Activated CD4-positive, alpha-beta memory T cell treated with anti-CD3 and anti-CD28 coated beads, Interleukin-2, amount 10 ng/mL, durations not matched to agents 7 days and 5 days (primary cell): ENCODE measurements around the gene PER3. TPM values are rescaled to one million over a fixed set of nuclear protein-coding genes. Genes with fewer than 3 reads are reported as not detected.

Source experiments
- CTCF ChIA-PET: fragments of 350-600 bp; sonication (Branson Sonifier 250); formaldehyde crosslinking; loops from one replicate; lab custom pipeline; 2021; ENCODE audit warnings: antibody characterized with exemption, inconsistent platforms; lab: Charles Lee
- POLR2A ChIA-PET: fragments of 350-600 bp; sonication (Branson Sonifier 250); formaldehyde crosslinking; loops from one replicate; lab custom pipeline; 2021; ENCODE audit warnings: antibody characterized with exemption; lab: Charles Lee
- DNase-seq: peaks from one replicate; pipeline ENCODE4 v3.0.0-alpha.2; 2020
- H3K27ac Mint-ChIP-seq: one replicate; pipeline ENCODE4 v1.8.0; 2021; ENCODE audit warnings: mild to moderate bottlenecking, mixed read lengths
- H3K27me3 Mint-ChIP-seq: one replicate; pipeline ENCODE4 v1.8.0; 2021; ENCODE audit warnings: mixed read lengths
- H3K36me3 Mint-ChIP-seq: one replicate; pipeline ENCODE4 v1.8.0; 2021; ENCODE audit warnings: low read depth, mixed read lengths
- H3K4me1 Mint-ChIP-seq: one replicate; pipeline ENCODE4 v1.8.0; 2021; ENCODE audit warnings: mixed read lengths
- H3K4me3 Mint-ChIP-seq: one replicate; pipeline ENCODE4 v1.8.0; 2021; ENCODE audit warnings: mild to moderate bottlenecking, mixed read lengths
- H3K9me3 Mint-ChIP-seq: one replicate; pipeline ENCODE4 v1.8.0; 2021; ENCODE audit warnings: mixed read lengths
- total RNA-seq, 2 experiments: library from RNA; stranded (reverse); gene quantifications; one replicate each; pipeline ENCODE4 v1.2.3, GENCODE V29; 2021

The PER3 gene
- total RNA-seq, 2 experiments from 2014 or later = 2.2 to 2.4 TPM

GRCh38 chr1:7850786-7851185 lies 66.7 kb downstream of the PER3 start:
- DNase-seq = no peak
- H3K27me3 Mint-ChIP-seq = peaks cover 9% of the 10 kb centered on the region
- ChIA-PET POLR2A (no interaction called here), CTCF (no interaction called here)
- no peaks in the 10 kb centered on the region for H3K9me3 Mint-ChIP-seq
- H3K36me3 Mint-ChIP-seq = no peaks in the 10 kb centered on the region
- no peak overlapping the region for H3K4me3 Mint-ChIP-seq
- H3K27ac Mint-ChIP-seq = no peak overlapping the region
- H3K4me1 Mint-ChIP-seq = no peaks in the 10 kb centered on the region

DNA sequence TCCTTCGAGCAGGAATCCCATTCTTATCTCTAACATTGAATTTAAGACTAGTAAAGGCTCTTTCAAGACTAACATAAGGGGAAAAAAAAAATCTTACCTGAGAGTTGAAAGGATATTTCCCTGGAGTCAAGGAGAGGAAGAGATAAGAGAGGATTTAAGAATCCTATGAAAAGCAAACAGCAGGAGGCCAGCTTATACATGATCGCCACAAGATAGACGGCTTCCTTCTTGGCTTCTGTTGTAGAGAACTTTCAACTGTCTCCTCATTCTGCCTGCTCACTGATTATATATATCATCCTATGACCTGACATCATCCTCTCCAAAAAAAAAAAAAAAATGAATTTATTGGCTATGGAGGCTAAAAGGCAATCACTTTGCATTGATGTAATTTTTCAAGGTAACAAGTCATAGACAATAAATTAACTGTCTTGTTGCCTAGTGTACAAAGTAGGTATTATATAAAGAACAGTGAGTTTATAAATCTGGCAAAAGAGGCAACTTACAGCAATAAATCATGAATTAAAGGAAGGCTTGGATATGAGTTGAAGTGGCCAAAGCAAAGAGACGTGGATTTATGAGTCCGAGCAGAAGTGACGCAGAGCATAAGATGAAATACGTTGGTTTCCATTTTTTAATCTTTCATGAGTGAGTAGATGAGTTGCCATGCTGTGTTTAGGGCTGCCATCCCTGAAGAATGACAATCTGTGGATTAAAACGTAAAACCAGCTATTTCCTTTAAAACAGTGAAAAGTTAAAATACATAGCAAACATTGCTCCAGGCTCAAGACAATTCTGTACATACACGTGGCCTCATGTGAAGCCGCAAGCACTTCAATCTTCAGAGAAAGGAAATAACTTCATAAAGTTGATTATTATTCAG lies 69.0 kb downstream of the PER3 start, which contains the start of gene UTS2:
Gene UTS2, minus strand, starts transcription at position 262 of the 880 bp plus-strand sequence. Its CDS starts 62 bp downstream, at position 200.
- no peak within 1 kb of the TSS for H3K27ac Mint-ChIP-seq
- POLR2A ChIA-PET = no interaction called here
- no peaks in the 10 kb centered on the region for H3K36me3 Mint-ChIP-seq
- H3K9me3 Mint-ChIP-seq = no peaks in the 10 kb centered on the region
- H3K4me3 Mint-ChIP-seq = no peak within 1 kb of the TSS
- no peak for DNase-seq
- CTCF ChIA-PET = no interaction called here
- H3K4me1 Mint-ChIP-seq = peaks cover 3% of the 10 kb centered on the region
- peaks cover 9% of the 10 kb centered on the region for H3K27me3 Mint-ChIP-seq

GRCh38 chr1:7853684-7854026 lies 69.6 kb downstream of the PER3 start:
- Mint-ChIP-seq H3K4me1 (peaks cover 3% of the 10 kb centered on the region), H3K27ac (no peak overlapping the region), H3K9me3 (no peaks in the 10 kb centered on the region), H3K4me3 (no peak overlapping the region), H3K27me3 (peaks cover 9% of the 10 kb centered on the region), H3K36me3 (no peaks in the 10 kb centered on the region)
- DNase-seq = no peak
- ChIA-PET CTCF (no interaction called here), POLR2A (no interaction called here)

DNA sequence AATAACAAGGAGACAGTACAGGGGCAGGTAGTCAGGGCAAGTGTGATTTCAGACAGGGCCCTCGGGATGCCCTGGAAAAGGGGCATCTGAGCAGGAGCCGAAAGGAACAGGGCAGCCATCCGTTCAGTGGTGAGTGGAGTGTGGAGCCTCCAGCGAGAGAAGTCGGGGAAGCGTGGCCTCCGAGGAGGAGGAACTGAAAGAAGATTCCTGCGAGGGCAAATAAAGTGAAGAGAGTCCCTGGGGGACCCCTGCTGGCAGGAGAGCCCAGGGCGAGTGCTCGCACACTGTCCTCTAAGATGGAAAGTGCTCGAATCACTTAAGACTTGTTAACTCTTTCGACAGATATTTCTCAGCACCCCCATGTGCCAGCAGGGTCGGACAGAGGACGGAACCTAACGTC lies 72.3 kb downstream of the PER3 start:
- POLR2A ChIA-PET = no interaction called here
- Mint-ChIP-seq H3K4me1 (peaks cover 3% of the 10 kb centered on the region), H3K9me3 (no peaks in the 10 kb centered on the region), H3K27me3 (peaks cover 3% of the 10 kb centered on the region), H3K4me3 (no peak overlapping the region), H3K27ac (no peak overlapping the region), H3K36me3 (no peaks in the 10 kb centered on the region)
- DNase-seq = no peak
- CTCF ChIA-PET = no interaction called here

DNA sequence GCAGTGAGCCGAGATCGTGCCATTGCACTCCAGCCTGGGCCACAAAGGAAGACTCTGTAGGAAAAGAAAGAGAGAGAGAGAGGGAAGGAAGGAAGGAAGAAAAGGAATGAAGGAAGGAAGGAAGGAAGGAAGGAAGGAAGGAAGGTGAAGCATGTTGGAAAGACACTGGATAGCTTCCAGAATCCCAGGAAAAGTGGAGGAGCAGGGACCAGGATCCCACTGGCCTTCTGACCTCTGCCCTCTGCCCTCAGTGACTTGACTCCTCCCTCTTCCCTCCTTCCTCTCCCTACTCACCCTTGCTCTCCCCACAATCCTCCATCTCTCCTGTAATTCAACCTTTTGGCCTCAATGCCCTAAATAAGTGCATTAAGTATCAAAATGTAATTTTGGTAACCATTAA lies 72.9 kb downstream of the PER3 start:
- POLR2A ChIA-PET = no interaction called here
- Mint-ChIP-seq H3K27me3 (peaks cover 1% of the 10 kb centered on the region), H3K4me1 (peaks cover 3% of the 10 kb centered on the region), H3K27ac (no peak overlapping the region), H3K4me3 (no peak overlapping the region), H3K36me3 (no peaks in the 10 kb centered on the region), H3K9me3 (no peaks in the 10 kb centered on the region)
- CTCF ChIA-PET = no interaction called here
- DNase-seq = no peak

GRCh38 chr1:7857985-7858384 lies 73.9 kb downstream of the PER3 start:
- peaks cover 3% of the 10 kb centered on the region for H3K4me1 Mint-ChIP-seq
- H3K9me3 Mint-ChIP-seq = no peaks in the 10 kb centered on the region
- no peak overlapping the region for H3K27ac Mint-ChIP-seq
- POLR2A ChIA-PET = no interaction called here
- DNase-seq = no peak
- H3K4me3 Mint-ChIP-seq = no peak overlapping the region
- CTCF ChIA-PET = interaction anchor here (1.1 kb wide), 1 partner anchor 50 kb away, joined by 4 read pairs; no protein-coding TSS in a partner anchor
- H3K36me3 Mint-ChIP-seq = no peaks in the 10 kb centered on the region
- peaks cover 1% of the 10 kb centered on the region for H3K27me3 Mint-ChIP-seq

GRCh38 chr1:7859406-7859805 lies 75.3 kb downstream of the PER3 start:
- DNase-seq = no peak
- no peak overlapping the region for H3K4me3 Mint-ChIP-seq
- no peak overlapping the region for H3K27ac Mint-ChIP-seq
- CTCF ChIA-PET = interaction anchor here (1.1 kb wide), 1 partner anchor 51 kb away, joined by 4 read pairs; no protein-coding TSS in a partner anchor
- POLR2A ChIA-PET = no interaction called here
- peaks cover 3% of the 10 kb centered on the region for H3K4me1 Mint-ChIP-seq
- H3K9me3 Mint-ChIP-seq = no peaks in the 10 kb centered on the region
- no peaks in the 10 kb centered on the region for H3K36me3 Mint-ChIP-seq
- H3K27me3 Mint-ChIP-seq = peaks cover 1% of the 10 kb centered on the region

- no peak overlapping the region for H3K4me3 Mint-ChIP-seq
- H3K4me1 Mint-ChIP-seq = peaks cover 3% of the 10 kb centered on the region
- DNase-seq = no peak
- H3K27me3 Mint-ChIP-seq = no peaks in the 10 kb centered on the region
- ChIA-PET CTCF (no interaction called here), POLR2A (no interaction called here)
- H3K36me3 Mint-ChIP-seq = no peaks in the 10 kb centered on the region
- no peak overlapping the region for H3K27ac Mint-ChIP-seq
- H3K9me3 Mint-ChIP-seq = no peaks in the 10 kb centered on the region
Measured at GRCh38 chr1:7860130-7860529, 76.0 kb downstream of the PER3 start.

DNA sequence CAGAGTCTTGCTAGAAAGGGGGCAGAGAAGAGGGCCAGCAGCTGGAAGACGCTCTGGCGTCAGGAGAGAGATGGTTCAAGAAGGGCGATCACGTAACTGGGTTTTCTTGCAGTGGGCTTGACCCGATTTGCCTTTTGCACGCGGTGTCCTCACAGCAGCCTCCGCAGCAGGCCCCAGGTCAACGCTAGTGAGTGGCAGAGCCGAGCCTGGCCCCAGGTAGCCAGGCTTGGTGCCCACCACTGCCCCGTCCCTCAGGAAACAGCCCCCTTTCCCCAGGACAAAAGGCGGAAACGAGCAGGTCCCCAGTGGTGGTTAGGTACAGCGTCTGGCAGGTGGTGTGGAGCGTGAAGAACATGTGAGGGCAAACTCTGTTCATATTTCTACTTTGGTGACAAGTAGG lies 77.4 kb downstream of the PER3 start:
- H3K27me3 Mint-ChIP-seq = no peaks in the 10 kb centered on the region
- H3K9me3 Mint-ChIP-seq = no peaks in the 10 kb centered on the region
- no peak for DNase-seq
- ChIA-PET POLR2A (no interaction called here), CTCF (no interaction called here)
- no peak overlapping the region for H3K27ac Mint-ChIP-seq
- H3K4me3 Mint-ChIP-seq = no peak overlapping the region
- H3K4me1 Mint-ChIP-seq = no peaks in the 10 kb centered on the region
- H3K36me3 Mint-ChIP-seq = no peaks in the 10 kb centered on the region

DNA sequence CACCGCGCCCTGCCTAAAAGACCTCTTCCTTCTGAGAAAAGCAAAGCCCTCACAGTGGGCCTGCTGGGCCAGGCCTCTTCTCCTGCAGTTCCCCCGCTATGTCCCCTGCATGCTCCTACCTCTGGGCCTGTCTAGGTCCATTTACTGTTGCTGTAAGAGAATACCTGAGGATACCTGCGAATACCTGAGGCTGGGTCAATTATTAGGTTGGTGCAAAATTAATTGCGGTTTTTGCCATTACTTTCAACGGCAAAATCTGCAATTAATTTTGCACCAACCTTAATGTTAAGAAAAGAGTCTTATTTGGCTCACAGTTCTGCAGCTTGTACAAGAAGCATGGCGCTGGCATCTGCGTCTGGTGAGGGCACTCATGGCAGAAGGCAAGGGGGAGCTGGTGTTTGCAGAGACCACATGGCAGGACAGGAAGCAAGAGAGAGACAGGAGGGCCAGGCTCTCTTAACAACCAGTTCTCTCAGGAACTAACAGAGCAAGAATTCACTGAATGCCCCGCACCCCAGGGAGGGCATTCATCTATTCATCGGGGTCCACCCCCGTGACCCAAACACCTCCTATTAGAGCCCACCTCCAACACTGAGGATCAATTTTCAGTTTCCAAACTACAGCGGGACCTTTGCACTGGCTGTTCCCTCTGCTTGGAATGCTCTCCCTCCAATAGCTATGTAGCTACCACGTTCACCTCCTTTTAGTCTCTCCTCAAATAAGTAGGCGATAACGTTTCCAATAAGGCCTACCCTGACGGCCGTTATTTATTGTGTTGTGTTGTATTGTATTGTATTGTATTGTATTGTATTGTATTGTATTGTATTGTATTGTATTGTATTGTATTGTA lies 78.3 kb downstream of the PER3 start:
- Mint-ChIP-seq H3K27me3 (no peaks in the 10 kb centered on the region), H3K4me1 (no peaks in the 10 kb centered on the region), H3K27ac (no peak overlapping the region), H3K9me3 (no peaks in the 10 kb centered on the region), H3K36me3 (no peaks in the 10 kb centered on the region), H3K4me3 (no peak overlapping the region)
- DNase-seq = no peak
- CTCF ChIA-PET = no interaction called here
- POLR2A ChIA-PET = no interaction called here

- no peak for DNase-seq
- ChIA-PET POLR2A (no interaction called here), CTCF (no interaction called here)
- Mint-ChIP-seq H3K4me1 (no peaks in the 10 kb centered on the region), H3K9me3 (no peaks in the 10 kb centered on the region), H3K27me3 (no peaks in the 10 kb centered on the region), H3K27ac (no peak overlapping the region), H3K4me3 (no peak overlapping the region), H3K36me3 (no peaks in the 10 kb centered on the region)
Measured at GRCh38 chr1:7863756-7864328, 79.8 kb downstream of the PER3 start.

DNA sequence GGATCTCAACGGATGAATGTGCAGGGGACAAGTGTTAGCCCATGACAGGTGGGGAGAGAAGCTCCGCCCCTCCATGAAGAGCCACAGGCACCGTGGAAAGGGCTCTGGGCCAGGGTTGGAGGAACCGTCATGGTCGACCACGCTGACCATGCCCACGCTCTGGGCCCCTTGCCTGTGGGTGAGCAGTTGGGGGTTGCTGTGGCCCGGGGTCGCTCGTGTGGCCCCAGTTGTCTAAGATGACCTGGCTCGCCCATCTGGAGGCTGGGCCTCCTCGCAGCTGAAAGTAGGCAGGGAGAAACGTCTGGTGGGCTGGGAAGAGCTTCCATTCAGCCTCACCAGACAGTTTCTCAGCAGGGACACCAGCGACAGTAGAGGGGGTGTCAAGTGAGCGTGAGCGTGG lies 81.9 kb downstream of the PER3 start:
- ChIA-PET CTCF (no interaction called here), POLR2A (no interaction called here)
- Mint-ChIP-seq H3K4me3 (no peak overlapping the region), H3K4me1 (no peaks in the 10 kb centered on the region), H3K27me3 (no peaks in the 10 kb centered on the region), H3K9me3 (no peaks in the 10 kb centered on the region), H3K36me3 (no peaks in the 10 kb centered on the region), H3K27ac (no peak overlapping the region)
- no peak for DNase-seq

DNA sequence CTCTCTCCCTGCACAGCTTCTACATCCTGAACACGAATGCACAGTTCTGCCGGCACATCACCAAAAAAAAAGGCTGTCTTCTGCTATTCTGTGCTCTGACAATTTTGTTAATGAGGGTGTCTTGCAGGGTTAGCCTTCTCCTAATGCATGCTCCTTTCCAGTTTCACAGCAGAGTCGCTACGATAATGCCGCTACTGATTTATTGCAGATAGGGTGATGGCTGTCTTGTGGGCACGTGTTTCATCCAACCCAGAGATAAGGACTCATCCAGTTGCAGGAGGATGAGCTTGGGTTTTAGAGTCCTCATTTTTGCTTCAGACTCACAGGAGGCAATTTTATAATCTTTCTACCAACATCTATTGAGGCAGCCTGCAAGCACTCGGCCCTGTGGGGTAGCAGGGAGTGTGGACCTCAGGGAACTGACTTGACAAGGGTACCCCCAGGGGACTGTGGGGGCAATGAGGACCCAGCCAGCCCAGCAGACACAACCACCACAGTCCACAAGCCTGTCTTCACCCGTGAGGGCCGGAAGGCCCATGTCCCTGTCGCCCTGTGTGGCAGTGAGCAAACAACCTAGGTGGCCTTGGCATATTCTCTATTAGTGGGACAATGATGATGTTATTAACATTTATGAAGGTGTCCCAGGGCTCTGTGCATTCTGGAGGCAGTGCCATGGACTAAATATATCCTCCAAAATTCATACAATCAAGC lies 84.1 kb downstream of the PER3 start:
- no peak for DNase-seq
- Mint-ChIP-seq H3K4me3 (no peak overlapping the region), H3K27me3 (no peaks in the 10 kb centered on the region), H3K9me3 (no peaks in the 10 kb centered on the region), H3K27ac (no peak overlapping the region), H3K36me3 (no peaks in the 10 kb centered on the region), H3K4me1 (no peaks in the 10 kb centered on the region)
- POLR2A ChIA-PET = no interaction called here
- CTCF ChIA-PET = no interaction called here
